SIG-M5 treated with dmso at 0.1 percent for 504 hours (cell line): Measurements from ENCODE around the gene FLNA.
"Not testable (repeated sequence)": the region's sequence is repeated elsewhere in the genome, so short reads cannot be mapped to it uniquely, and the experiment has no call there.

Experiments used
- DNase-seq: peaks from one replicate; lab custom pipeline; 2025; ENCODE audit not compliant: unreplicated experiment; lab: John Stamatoyannopoulos, UW

Gene FLNA

DNA sequence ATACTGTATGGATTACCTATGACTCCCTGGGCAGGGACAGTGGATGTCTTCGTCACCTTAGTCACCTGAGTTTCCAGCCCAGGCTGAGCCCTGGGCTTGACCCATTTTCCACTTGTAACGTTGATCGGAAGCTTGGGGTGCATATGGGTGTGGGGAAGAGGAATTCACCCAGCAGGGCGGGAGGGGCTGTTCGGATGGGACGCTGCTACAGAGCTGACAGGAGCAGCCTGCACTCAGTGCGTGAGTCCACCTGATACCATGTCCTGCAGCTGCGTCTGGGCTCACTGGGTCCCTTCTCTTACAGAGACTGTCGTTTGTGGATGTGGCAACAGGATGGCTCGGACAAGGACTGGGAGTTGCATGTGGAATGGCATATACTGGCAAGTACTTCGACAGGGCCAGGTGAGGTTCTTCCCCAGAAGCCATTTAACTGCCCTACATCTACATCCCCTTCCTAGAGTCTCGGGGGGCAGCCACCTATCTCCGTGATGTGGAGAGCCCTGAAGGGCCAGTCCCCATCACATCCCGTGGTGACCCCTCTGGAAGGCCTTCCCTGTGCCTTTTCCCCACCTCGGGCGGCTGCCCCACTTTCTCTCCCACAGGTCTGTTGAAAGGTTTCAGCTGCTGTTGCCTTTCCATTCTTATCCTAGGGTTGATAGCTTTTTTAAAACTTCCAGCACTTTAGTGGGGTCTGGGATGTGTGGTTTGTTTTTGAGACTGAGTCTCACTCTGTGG, 65.2 kb downstream of the FLNA start:
- DNase-seq, result no peak

DNA sequence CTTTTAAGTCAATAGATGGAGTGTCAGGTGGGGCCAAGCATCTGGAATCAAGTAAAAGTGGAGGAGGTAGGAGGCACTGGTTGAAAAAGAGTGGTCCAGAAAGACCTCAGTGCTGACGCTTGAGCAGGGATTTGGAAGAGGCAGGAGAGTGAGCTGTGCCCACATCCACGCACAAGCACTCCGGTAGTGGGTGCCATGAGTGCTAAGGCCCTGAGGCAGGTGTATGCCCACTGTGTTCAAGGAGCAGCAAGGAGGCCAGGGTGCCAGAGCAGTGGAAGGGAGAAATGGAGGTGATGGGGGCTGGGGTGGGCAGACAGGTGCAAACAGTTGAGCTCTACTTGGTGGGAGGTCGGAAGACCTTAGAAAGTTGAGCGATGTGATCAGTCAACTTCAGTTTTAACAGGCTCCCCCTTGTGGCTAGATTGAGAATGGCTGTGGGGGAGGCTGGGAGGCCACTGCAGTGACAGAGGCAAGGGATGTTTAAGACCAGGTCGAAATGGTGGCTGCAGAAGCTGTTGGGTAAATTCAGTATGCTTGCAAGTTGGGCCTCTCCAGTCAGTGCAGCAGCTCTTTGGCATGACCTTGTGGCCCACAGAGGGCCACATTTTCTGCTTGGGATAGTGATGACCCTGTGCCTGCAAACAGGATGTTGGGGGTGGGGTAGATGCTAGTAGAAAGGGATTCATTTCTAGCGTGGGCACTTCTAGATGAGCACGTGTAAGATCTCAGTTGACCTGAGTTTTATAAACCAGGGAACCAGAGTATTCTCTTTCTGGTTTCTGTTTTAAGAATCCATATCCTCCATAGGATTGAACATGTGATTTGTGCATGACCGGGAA, 66.1 kb downstream of the FLNA start:
- DNase-seq, result peak; percentile 40

DNA sequence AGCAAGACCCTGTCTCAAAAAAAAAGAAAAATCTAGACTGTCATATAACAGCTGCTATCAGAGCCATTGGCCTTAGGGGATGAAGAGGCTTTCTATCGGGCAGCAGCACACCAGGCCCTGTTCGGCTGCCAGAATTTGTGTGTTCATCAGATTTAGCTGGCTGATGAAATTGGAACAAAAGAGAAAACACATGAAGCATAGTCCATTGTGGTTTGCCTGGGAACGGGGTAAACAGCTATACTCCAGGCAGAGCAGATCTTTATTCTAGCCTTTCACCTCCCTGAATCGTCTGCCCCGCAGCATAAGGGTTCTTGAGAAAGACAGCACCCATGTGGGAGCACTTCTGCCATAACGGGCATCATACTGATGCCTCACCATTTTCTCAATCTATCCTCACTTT, 67.2 kb downstream of the FLNA start:
- no peak for DNase-seq

DNA sequence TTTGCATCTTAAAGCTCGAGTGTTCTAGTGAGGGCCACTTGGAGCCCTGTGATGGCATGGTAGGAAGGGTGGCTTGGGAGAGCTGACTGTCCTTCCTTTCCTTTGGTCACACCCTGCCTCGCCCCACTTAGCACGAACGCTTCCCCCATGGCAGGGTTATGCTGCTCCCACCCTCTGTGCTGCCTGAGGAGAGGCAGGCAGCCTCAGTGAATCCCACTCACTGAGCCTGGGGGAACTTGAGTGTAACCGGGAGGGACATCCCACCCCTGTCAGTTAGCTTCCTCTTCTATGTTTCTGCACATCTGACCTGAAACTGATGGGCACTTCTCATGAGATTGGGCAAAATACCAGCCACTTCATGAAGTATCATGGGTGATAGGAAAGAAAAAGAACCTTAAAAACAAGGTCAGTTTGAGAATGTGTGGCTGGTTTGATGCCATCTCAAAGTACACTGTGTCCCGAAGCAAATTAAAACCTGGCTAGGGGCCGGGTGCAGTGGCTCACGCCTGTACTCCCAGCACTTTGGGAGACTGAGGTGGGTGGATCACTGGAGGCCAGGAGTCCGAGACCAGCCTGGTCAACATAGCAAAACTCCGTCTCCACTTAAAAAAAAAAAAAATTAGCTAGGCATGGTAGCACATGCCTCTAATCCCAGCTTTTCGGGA, 68.8 kb downstream of the FLNA start:
- DNase-seq, result no peak

DNA sequence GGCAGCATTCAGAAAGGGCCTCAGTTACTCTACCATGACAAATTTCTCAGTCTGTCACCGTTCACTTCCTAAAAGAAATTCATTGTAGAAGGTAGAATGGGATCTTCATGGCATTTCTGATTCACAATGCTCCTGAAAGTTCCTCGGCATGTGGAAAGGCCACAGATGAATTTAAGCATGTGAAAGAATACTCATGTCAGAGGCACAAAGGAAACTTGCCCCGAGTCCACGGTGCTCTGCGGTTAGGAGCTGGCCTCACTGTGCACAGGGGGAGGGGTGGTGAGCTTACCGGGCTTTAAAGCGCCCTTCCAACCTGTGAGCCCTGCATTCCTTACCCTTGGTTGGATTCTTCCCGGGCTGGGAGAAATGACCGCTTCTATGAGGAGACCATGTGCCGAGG, 69.6 kb downstream of the FLNA start:
- DNase-seq, result no peak

DNA sequence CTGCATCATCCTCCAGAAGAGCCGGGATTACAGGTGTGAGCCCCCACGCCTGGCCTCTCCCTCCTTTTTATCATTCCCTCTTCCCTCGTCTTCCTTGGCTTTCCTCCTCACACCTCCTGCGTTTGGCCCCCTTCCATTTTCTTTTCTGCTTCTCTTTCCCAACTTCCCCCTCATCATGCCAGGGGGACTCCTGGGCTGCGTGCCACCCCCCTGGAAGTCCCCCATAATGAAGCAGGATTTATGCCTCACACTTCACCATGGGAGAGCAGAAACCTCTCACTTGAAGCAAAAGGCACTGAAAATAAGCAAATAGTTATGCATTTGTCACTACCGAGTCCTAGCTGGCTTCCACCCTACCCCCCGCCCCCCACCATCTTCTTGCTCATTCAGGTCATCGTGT, 71.0 kb downstream of the FLNA start:
- no peak for DNase-seq

DNA sequence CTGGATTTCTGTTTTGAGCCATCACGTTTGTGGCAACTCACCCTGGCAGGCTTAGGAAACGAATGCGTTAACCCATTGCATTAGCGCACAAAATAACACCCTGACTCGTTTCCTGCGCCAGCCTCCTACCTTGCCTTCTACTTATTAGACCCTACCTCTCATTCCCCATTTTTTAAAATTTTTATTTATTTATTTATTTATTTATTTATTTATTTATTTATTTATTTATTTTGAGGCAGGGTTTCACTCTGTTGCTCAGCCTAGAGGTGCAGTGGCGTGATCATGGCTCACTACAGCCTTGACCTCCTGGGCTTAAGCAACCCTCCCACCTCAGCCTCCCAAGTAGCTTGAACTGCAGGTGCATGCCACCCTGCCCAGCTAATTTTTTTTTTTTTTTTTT, 71.4 kb downstream of the FLNA start:
- DNase-seq, result not testable (repeated sequence)

DNA sequence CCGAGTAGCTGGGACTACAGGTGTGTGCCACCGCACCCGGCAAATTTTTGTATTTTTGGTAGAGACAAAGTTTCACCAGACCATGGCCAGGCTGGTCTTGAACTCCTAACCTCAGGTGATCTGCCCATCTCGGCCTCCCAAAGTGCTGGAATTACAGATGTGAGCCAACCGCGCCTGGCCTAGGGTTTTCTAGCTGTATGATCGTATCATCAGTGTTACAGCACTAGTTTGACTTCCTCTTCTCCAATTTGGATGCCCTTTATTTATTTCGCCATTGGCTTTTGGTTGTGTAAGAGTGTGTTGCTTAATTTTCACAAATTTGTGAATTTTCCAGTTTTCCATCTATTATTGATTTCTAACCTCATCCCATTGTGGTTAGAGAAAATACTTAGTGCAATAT, 73.6 kb downstream of the FLNA start:
- DNase-seq, result peak; percentile 78
